Muscle layer of colon (tissue), 2 donors: ENCODE results near the gene SCN1A.

ENCODE experiments used
- H3K27ac ChIP-seq: one replicate; pipeline ENCODE4 v1.7.0; 2013; ENCODE audit warnings: low read depth, mild to moderate bottlenecking, low read length, moderate library complexity
- H3K27me3 ChIP-seq, 2 donors: one replicate each; pipeline ENCODE4 v1.7.0; 2013; ENCODE audit warnings: low read length in 2 of 2, mild to moderate bottlenecking in 2 of 2; ENCODE audit not compliant: insufficient read depth in 2 of 2, control insufficient read depth in 1 of 2
- H3K36me3 ChIP-seq: one replicate; pipeline ENCODE4 v1.7.0; 2013; ENCODE audit warnings: mild to moderate bottlenecking, low read length; ENCODE audit not compliant: insufficient read depth
- H3K4me1 ChIP-seq: one replicate; pipeline ENCODE4 v1.7.0; 2013; ENCODE audit warnings: mild to moderate bottlenecking, low read length; ENCODE audit not compliant: insufficient read depth
- H3K4me3 ChIP-seq, 2 donors: one replicate each; pipeline ENCODE4 v1.7.0; 2013; ENCODE audit warnings: low read length in 2 of 2, low read depth in 1 of 2, mild to moderate bottlenecking in 1 of 2, moderate library complexity in 1 of 2
- H3K9ac ChIP-seq: one replicate; pipeline ENCODE4 v1.7.0; 2013; ENCODE audit warnings: low read length
- H3K9me3 ChIP-seq: one replicate; pipeline ENCODE4 v1.7.0; 2013; ENCODE audit warnings: mild to moderate bottlenecking, low read length
- donor health status: abdominal sarcoma.
- donor health status: Adenocarcinoma of cecum.

Gene SCN1A

DNA sequence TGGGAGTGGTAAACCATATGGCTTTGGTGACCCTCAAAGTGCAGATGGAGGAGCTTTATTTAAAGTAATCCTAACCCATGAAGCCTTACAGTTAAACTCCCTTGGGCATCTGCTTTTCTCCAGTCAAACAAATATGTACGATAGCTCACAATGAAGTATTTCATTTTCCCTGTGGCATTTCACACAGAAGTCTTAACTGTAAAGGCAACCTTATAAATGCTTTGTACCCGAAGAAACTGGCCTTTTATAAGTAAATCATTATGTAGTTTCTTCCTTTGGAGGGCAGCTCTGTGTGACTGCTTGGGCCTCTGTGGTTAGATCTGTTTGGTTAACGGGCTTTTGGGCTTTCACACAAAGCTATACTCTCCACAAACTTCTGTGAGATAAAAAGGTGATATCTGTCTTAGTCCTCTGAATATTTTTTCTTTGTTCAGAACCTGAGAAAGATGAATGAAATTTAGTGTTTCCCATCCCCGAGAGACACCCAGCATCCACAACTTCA, 46.6 kb downstream of the SCN1A start:
- Histone ChIP-seq H3K27ac (no peak overlapping the region), H3K4me3 (no peak overlapping the region), H3K9me3 (no peaks in the 10 kb centered on the region), H3K27me3 (no peaks in the 10 kb centered on the region), H3K4me1 (no peaks in the 10 kb centered on the region), H3K9ac (no peak overlapping the region), H3K36me3 (no peaks in the 10 kb centered on the region)

DNA sequence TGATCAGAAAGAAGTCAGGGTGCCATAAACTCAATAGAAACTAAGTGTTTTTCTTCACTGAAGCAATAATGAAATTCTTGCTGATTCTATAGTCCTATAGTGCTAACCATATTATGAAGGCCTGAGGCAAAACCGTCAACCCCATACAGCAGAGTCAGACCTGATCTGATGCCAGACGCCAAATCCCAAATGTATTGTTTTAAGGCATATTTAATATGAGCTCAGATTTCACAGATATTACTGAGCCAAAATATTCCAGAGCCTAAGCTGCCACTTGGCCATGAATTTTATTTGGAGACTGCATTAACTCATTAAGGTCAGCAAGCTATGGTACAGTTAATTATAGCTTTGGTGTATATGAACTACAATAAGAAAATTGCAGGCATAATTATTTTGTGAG, 53.4 kb downstream of the SCN1A start:
- H3K9me3 ChIP-seq = no peaks in the 10 kb centered on the region
- H3K4me3 ChIP-seq = no peak overlapping the region
- H3K27me3 ChIP-seq = no peaks in the 10 kb centered on the region

DNA sequence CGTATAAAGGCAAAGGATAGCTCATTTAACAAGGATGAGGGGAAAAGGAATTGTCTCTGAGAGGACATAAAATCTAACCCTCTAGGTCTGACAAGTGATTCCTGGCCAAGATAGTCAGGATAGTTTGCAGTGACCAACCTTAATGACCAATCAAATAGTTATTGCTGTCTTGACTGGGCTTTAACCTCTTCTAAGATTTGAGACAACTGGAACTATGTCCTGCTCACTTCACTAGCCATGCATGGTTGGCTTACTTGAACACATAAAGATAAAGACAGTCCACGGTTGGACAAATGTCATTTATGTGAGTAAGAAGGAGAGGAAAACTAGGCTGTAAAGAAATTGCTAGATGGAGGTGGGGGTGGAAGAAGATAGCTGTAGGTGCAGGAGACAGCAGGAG, 53.8 kb downstream of the SCN1A start:
- no peaks in the 10 kb centered on the region for H3K36me3 ChIP-seq
- H3K4me1 ChIP-seq = no peaks in the 10 kb centered on the region
- no peak overlapping the region for H3K9ac ChIP-seq
- no peaks in the 10 kb centered on the region for H3K9me3 ChIP-seq
- no peak overlapping the region for H3K27ac ChIP-seq
- no peak overlapping the region for H3K4me3 ChIP-seq
- no peaks in the 10 kb centered on the region for H3K27me3 ChIP-seq

More for the DNA sequence above, 53.4 kb downstream of the SCN1A start:
- Histone ChIP-seq H3K27ac (no peak overlapping the region), H3K9ac (no peak overlapping the region), H3K36me3 (no peaks in the 10 kb centered on the region), H3K4me1 (no peaks in the 10 kb centered on the region)

DNA sequence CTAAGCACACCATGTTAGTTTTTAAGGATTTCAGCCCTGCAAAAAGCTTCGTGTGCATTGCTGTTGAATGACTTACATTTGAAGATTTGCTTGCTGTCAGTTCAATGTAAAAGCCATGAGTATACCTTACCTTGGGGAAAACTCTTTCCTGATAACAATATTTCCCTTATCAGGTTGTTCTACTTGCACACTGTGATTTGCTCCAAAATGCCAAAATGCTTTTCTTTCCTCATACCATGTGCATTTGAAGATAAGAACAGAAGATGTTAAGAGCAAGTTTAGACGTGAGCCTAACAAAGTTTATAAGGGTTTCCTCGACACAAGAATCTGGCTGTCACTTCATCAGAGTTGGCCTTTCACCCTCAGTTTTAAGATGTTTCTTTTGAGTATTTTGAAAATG, 57.6 kb downstream of the SCN1A start:
- H3K4me3 ChIP-seq = no peak overlapping the region
- H3K27ac ChIP-seq = no peak overlapping the region
- no peaks in the 10 kb centered on the region for H3K27me3 ChIP-seq
- H3K4me1 ChIP-seq = no peaks in the 10 kb centered on the region
- H3K36me3 ChIP-seq = no peaks in the 10 kb centered on the region
- no peak overlapping the region for H3K9ac ChIP-seq
- no peaks in the 10 kb centered on the region for H3K9me3 ChIP-seq

DNA sequence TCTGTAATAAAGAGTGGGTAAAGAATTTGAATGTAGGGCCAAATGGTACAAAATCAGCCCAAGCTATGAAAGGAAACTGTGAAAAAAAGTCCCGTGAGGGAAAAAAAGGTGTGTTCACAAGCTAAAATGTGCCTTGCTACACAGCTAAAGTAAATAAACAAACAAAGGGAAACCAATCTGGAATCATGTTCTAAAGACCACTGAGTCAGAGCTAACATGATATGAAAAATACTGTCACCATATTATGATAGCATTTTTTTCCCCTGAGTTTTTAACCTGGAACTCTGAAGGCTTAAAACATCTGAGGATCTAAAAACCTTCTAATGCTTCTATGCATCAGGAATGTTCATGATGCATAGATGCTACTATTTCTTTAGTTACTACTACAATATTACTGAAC, 58.8 kb downstream of the SCN1A start:
- no peaks in the 10 kb centered on the region for H3K36me3 ChIP-seq
- no peak overlapping the region for H3K27ac ChIP-seq
- H3K27me3 ChIP-seq = no peaks in the 10 kb centered on the region

DNA sequence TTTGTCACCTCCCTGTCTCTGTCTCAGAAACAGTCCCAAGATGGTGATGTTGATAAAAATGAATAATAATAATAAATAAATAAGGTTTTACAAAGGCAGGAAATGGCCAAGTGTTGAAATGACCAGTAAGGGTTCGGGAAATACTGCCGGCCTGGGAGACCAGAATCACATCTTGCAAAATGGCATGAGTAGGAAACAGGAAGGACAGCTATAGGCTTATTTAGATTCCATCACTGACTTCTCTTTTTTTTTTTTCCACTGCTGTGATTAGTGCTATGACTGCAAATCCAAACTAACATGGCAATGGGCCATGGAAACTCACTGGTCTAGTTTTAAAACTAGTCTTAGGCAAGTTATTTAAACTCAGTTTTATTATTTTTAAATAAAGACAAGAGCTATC, 60.6 kb downstream of the SCN1A start:
- Histone ChIP-seq H3K9ac (no peak overlapping the region), H3K36me3 (no peaks in the 10 kb centered on the region), H3K9me3 (no peaks in the 10 kb centered on the region), H3K27ac (no peak overlapping the region), H3K27me3 (no peaks in the 10 kb centered on the region), H3K4me1 (no peaks in the 10 kb centered on the region), H3K4me3 (no peak overlapping the region)

More for the DNA sequence above, 58.8 kb downstream of the SCN1A start:
- Histone ChIP-seq H3K4me1 (no peaks in the 10 kb centered on the region), H3K9ac (no peak overlapping the region), H3K4me3 (no peak overlapping the region), H3K9me3 (no peaks in the 10 kb centered on the region)

DNA sequence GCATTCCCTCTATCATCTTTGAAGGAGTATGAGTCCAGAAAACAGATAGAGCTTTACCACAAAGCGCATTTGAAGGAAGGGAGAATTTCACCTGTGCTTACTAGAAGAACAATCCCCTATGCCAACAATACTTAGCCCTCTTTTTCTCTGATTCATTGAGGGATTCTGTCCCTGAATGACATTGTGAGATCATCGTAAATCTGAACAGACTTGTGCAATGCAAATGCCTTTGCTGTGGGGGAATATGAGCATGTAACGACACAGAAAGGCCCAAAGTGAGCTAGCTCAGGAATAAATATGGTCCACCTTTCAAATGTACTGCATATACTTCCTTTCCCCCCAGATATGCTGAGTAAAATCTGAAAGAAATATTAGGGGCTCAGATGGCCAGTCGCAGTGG, 67.6 kb downstream of the SCN1A start:
- Histone ChIP-seq H3K36me3 (no peaks in the 10 kb centered on the region), H3K9ac (no peak overlapping the region), H3K4me1 (no peaks in the 10 kb centered on the region), H3K27ac (no peak overlapping the region), H3K9me3 (no peaks in the 10 kb centered on the region), H3K4me3 (no peak overlapping the region), H3K27me3 (no peaks in the 10 kb centered on the region)

- Histone ChIP-seq H3K27me3 (no peaks in the 10 kb centered on the region), H3K4me1 (no peaks in the 10 kb centered on the region), H3K4me3 (no peak overlapping the region), H3K9me3 (no peaks in the 10 kb centered on the region), H3K36me3 (no peaks in the 10 kb centered on the region), H3K27ac (no peak overlapping the region), H3K9ac (no peak overlapping the region)
These were observed 70.3 kb downstream of the SCN1A start for GRCh38 chr2:166057370-166058164.

- H3K4me1 ChIP-seq = no peaks in the 10 kb centered on the region
- H3K27ac ChIP-seq = no peak overlapping the region
- H3K4me3 ChIP-seq = no peak overlapping the region
- H3K9ac ChIP-seq = no peak overlapping the region
- H3K36me3 ChIP-seq = no peaks in the 10 kb centered on the region
- H3K9me3 ChIP-seq = no peaks in the 10 kb centered on the region
- no peaks in the 10 kb centered on the region for H3K27me3 ChIP-seq
These were observed 82.9 kb downstream of the SCN1A start for GRCh38 chr2:166044853-166045483.

DNA sequence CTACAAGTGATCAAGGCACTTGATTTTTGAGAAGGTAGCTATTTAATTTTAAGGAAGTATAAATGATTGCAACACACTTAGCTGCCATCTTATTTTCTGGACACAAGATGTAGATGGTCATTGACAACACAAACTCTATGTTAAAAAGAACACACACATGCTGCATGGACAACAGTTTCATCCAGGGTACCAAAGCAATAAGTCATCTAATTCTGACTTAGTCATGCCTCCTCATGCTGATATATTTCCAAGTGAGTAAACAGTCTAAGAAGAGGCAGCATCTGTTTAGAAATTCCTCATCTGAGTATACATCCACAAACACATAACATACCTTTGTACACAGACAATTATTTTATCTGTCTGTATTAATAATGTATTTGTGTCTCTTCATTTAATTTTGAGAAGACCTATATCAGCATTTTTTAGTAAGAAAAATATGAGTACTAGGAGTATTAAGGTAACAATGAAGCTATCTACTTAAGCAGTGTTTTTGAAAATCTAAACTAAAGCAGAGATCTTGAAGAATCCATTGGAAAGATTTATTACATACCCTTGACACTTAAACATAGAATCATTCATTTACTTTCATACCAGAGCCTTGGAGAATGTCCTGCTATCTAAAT, 84.9 kb downstream of the SCN1A start:
- no peaks in the 10 kb centered on the region for H3K27me3 ChIP-seq
- no peaks in the 10 kb centered on the region for H3K4me1 ChIP-seq
- H3K27ac ChIP-seq = no peak overlapping the region
- H3K36me3 ChIP-seq = no peaks in the 10 kb centered on the region
- no peak overlapping the region for H3K4me3 ChIP-seq
- no peak overlapping the region for H3K9ac ChIP-seq
- no peaks in the 10 kb centered on the region for H3K9me3 ChIP-seq

DNA sequence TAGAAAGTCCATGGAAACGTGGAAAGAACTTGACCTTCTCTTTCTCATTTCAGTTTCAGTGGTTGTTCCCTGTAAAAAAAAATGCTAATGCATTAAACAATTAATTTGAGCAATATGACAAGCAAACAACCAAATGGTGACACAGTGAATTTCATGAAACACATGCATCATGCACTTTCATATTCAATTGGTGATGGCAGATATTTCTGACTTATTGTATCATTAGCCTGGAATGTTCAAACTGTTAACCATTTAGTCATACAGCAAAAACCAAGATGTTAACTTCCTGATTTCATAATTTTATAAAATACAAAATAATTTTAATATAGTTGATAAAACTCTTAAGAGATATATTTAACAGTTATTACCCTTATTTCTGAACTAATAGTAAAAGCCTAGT, 85.5 kb downstream of the SCN1A start:
- Histone ChIP-seq H3K27me3 (no peaks in the 10 kb centered on the region), H3K9ac (no peak overlapping the region), H3K27ac (no peak overlapping the region), H3K4me3 (no peak overlapping the region), H3K4me1 (no peaks in the 10 kb centered on the region), H3K36me3 (no peaks in the 10 kb centered on the region), H3K9me3 (no peaks in the 10 kb centered on the region)
